Hepatocyte (in vitro differentiated cells): ENCODE data around the gene PGAP3. TPM values are rescaled to one million over a fixed set of nuclear protein-coding genes. Genes with fewer than 3 reads are reported as not detected.

Experiments used
- DNase-seq: peaks from one replicate; pipeline ENCODE4 v3.0.0-alpha.2; 2016; ENCODE audit warnings: low spot score
- H2AFZ ChIP-seq: fragments of 200-600 bp; sonication (generic); 2 replicates; pipeline ENCODE4 v1.6.0; 2016; ENCODE audit warnings: antibody characterized with exemption, mild to moderate bottlenecking
- H3K27ac ChIP-seq: fragments of 200-600 bp; sonication (generic); 2 replicates; pipeline ENCODE4 v1.5.1; 2016; ENCODE audit warnings: mild to moderate bottlenecking
- H3K27me3 ChIP-seq: fragments of 200-600 bp; sonication (generic); 2 replicates; pipeline ENCODE4 v1.6.1; 2016
- H3K36me3 ChIP-seq: fragments of 200-600 bp; sonication (generic); replicated peaks from 2 replicates; pipeline ENCODE4 v1.5.1; 2016; ENCODE audit warnings: low read depth; ENCODE audit not compliant: insufficient read depth
- H3K4me1 ChIP-seq: fragments of 200-600 bp; sonication (generic); 2 replicates; pipeline ENCODE4 v1.5.1; 2016; ENCODE audit warnings: mild to moderate bottlenecking, moderate library complexity; ENCODE audit not compliant: insufficient read depth
- H3K4me2 ChIP-seq: fragments of 200-600 bp; sonication (generic); 2 replicates; pipeline ENCODE4 v1.6.0; 2016
- H3K4me3 ChIP-seq: fragments of 200-600 bp; sonication (generic); 2 replicates; pipeline ENCODE4 v1.5.1; 2016; ENCODE audit warnings: mild to moderate bottlenecking
- H3K79me2 ChIP-seq: fragments of 200-600 bp; sonication (generic); 2 replicates; pipeline ENCODE4 v1.6.0; 2017; ENCODE audit warnings: mild to moderate bottlenecking
- H3K9me2 ChIP-seq: fragments of 200-600 bp; sonication (generic); replicated peaks from 2 replicates; pipeline ENCODE4 v1.6.0; 2017; ENCODE audit warnings: mild to moderate bottlenecking; ENCODE audit not compliant: insufficient read depth
- H3K9me3 ChIP-seq: fragments of 200-600 bp; sonication (generic); 2 replicates; pipeline ENCODE4 v1.5.1; 2016; ENCODE audit warnings: low read depth, mild to moderate bottlenecking
- H4K20me1 ChIP-seq: fragments of 200-600 bp; sonication (generic); 2 replicates; pipeline ENCODE4 v1.6.0; 2016; ENCODE audit warnings: mild to moderate bottlenecking; ENCODE audit not compliant: insufficient read depth, poor library complexity, severe bottlenecking
- EZH2 ChIP-seq: fragments of 200-600 bp; sonication (generic); IDR thresholded peaks from 2 replicates; pipeline ENCODE4 v1.6.1; 2016; ENCODE audit warnings: antibody characterized with exemption, mild to moderate bottlenecking, borderline replicate concordance
- EZH2phosphoT487 ChIP-seq: fragments of 200-600 bp; sonication (generic); IDR thresholded peaks from one replicate; pipeline ENCODE4 v1.6.1; 2018; ENCODE audit warnings: antibody characterized with exemption, mild to moderate bottlenecking, low read depth, moderate library complexity; ENCODE audit not compliant: unreplicated experiment, severe bottlenecking
- WGBS: methylation state at CpG from one replicate; pipeline ENCODE4 v1.1.6; 2016; ENCODE audit warnings: low lambda C conversion rate; ENCODE audit errors: missing lambda C conversion rate; 5-methylcytosine and 5-hydroxymethylcytosine counted together
- polyA plus RNA-seq: library from polyadenylated mRNA; unstranded; fragments of >200 nt; fragmentation: Nextera tagmentation; extraction: Ambion mirVana; gene quantifications from 2 replicates; pipeline ENCODE4 v1.2.1, GENCODE V29; 2016
- total RNA-seq: library from RNA; depleted of rRNA; stranded (reverse); fragments of >200 nt; gene quantifications from 2 replicates; pipeline ENCODE4 v1.2.3, GENCODE V29; 2014
- TF ChIP-seq, protein P1 (sequence below): fragments of 200-600 bp; sonication (generic); IDR thresholded peaks from 2 replicates; pipeline ENCODE4 v1.5.1; 2016; ENCODE audit warnings: antibody characterized with exemption, mild to moderate bottlenecking; ENCODE audit not compliant: poor library complexity

PGAP3 gene
- total and polyA plus RNA-seq, 2 experiments from 2014 or later, result 33.0 to 35.4 TPM

DNA sequence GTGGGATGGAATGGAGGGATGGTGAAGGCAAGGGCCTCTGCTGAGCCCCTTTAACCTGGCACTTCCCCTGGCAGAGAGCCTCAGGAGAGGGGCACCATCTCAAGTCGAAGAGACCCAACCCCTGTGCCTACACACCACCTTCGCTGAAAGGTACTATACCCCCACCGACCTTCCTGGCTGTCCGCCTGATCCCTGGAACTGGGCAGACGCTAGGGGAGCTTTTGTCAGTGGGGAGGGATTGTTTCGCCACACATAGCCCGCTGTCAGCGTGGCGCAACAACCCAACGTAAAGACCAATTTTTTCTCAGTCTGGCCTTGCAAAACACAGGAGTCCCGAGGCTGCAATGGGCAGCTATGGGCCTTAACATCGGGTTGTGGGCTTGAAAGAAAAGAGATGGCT, 58.0 kb downstream of the PGAP3 start:
- no peaks in the 10 kb centered on the region for H4K20me1 ChIP-seq
- H3K9me2 ChIP-seq, result no peaks in the 10 kb centered on the region
- no peak overlapping the region for H3K4me2 ChIP-seq
- TF ChIP-seq, protein P1, sequence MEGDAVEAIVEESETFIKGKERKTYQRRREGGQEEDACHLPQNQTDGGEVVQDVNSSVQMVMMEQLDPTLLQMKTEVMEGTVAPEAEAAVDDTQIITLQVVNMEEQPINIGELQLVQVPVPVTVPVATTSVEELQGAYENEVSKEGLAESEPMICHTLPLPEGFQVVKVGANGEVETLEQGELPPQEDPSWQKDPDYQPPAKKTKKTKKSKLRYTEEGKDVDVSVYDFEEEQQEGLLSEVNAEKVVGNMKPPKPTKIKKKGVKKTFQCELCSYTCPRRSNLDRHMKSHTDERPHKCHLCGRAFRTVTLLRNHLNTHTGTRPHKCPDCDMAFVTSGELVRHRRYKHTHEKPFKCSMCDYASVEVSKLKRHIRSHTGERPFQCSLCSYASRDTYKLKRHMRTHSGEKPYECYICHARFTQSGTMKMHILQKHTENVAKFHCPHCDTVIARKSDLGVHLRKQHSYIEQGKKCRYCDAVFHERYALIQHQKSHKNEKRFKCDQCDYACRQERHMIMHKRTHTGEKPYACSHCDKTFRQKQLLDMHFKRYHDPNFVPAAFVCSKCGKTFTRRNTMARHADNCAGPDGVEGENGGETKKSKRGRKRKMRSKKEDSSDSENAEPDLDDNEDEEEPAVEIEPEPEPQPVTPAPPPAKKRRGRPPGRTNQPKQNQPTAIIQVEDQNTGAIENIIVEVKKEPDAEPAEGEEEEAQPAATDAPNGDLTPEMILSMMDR, result no peak
- TF ChIP-seq EZH2 (no peak), EZH2phosphoT487 (no peak)
- H3K79me2 ChIP-seq, result no peaks in the 10 kb centered on the region
- H3K4me3 ChIP-seq, result no peak overlapping the region
- WGBS, result 82% methylated on average over 12 of the region's 12 CpGs
- no peak for DNase-seq
- H3K27me3 ChIP-seq, result peaks cover 41% of the 10 kb centered on the region
- H3K27ac ChIP-seq, result no peak overlapping the region
- no peaks in the 10 kb centered on the region for H3K36me3 ChIP-seq
- peaks cover 34% of the 10 kb centered on the region for H3K4me1 ChIP-seq
- H3K9me3 ChIP-seq, result no peaks in the 10 kb centered on the region
- no peak overlapping the region for H2AFZ ChIP-seq

DNA sequence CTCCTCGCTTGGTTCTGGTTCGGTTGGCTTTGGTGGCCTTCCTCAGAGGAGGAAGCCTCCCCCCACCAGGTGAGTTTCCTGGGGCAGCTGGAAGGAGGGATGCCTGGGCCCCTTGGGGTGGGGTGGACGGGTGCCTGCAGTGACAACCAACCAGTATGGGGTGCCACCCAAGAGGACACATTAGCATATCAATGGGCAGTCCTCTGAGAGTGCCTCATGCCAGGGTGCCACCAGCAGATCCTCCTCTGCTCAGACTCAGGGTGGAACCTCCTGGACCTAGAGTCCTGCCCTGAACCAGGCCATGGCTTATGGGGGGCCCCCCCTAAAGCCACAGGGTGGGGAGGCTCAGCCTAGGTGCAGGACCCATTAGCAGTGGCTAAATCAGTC, 58.4 kb downstream of the PGAP3 start:
- no peaks in the 10 kb centered on the region for H3K36me3 ChIP-seq
- TF ChIP-seq EZH2 (no peak), EZH2phosphoT487 (no peak)
- TF ChIP-seq, protein P1, result no peak
- 71% methylated on average over 3 of the region's 3 CpGs for WGBS

DNA sequence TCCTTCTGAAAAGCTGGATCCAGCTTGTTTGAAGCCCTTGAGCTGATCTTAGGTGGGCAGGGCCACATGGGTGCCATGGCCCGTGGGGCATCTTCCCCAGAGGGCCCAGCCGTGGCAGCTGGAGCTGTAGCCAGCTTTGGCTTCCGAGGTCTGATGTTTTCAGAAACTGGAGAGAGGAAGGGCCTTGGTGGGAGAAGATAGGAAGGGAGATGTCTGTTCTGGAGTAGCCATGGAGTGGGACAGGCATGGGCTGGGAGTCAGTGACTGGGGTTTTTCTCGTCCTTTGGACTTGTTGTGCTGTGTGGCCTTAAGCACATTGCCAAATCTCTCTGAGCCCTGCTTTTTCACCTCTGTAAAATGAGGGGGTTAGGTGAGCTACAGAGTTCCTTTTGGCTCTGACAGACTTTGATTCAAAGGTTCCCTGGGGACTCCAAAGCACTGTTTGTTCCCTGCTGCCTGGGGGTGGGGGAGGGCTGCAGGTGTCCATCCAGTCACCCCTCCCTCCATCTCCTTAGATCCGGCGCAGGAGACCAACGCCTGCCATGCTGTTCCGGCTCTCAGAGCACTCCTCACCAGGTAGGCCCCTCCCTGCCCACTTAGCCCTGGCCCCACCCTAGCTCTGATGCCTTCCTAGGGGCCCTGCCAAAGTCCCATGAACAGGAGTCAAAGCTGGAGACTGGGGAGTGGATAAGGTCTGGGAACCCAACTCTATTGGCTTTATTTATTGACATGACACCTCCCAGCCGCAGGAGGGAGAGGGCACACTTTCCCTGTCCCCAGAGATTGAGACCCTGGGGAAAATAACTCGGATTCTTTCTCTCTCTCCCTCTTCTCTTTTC, 59.0 kb downstream of the PGAP3 start:
- H3K27ac ChIP-seq, result no peak overlapping the region
- no peaks in the 10 kb centered on the region for H3K9me2 ChIP-seq
- H4K20me1 ChIP-seq, result no peaks in the 10 kb centered on the region
- H3K4me3 ChIP-seq, result no peak overlapping the region
- no peaks in the 10 kb centered on the region for H3K79me2 ChIP-seq
- peaks cover 34% of the 10 kb centered on the region for H3K4me1 ChIP-seq
- no peaks in the 10 kb centered on the region for H3K9me3 ChIP-seq
- H3K36me3 ChIP-seq, result no peaks in the 10 kb centered on the region
- no peak overlapping the region for H2AFZ ChIP-seq
- H3K27me3 ChIP-seq, result peaks cover 46% of the 10 kb centered on the region
- DNase-seq, result no peak
- H3K4me2 ChIP-seq, result no peak overlapping the region
- WGBS, result 72% methylated on average over 10 of the region's 10 CpGs
- no peak for TF ChIP-seq EZH2
- no peak for TF ChIP-seq EZH2phosphoT487
- TF ChIP-seq, protein P1, result no peak

More for the DNA sequence above, 58.4 kb downstream of the PGAP3 start:
- DNase-seq, result no peak
- Histone ChIP-seq H3K4me3 (no peak overlapping the region), H3K27ac (no peak overlapping the region), H3K9me2 (no peaks in the 10 kb centered on the region), H3K79me2 (no peaks in the 10 kb centered on the region), H3K4me1 (peaks cover 34% of the 10 kb centered on the region), H4K20me1 (no peaks in the 10 kb centered on the region), H3K4me2 (no peak overlapping the region), H3K27me3 (peaks cover 45% of the 10 kb centered on the region), H3K9me3 (no peaks in the 10 kb centered on the region), H2AFZ (no peak overlapping the region)
